D341Med (cell line): ENCODE results near the gene RPRD2.
"Not testable (repeated sequence)": the region's sequence is repeated elsewhere in the genome, so short reads cannot be mapped to it uniquely, and the experiment has no call there.

Experiments used
- DNase-seq: peaks from one replicate; pipeline ENCODE4 v3.0.0; 2012; ENCODE audit warnings: low spot score

RPRD2 gene

GRCh38 chr1:150363426-150364230 lies at the start of gene RPRD2:
TSS of gene RPRD2 (plus strand) at chr1:150364147. CDS start at chr1:150364715, 568 bp downstream.
- peak; percentile 98 for DNase-seq

- DNase-seq, result not testable (repeated sequence)
Observed at GRCh38 chr1:150314691-150315090, 49.3 kb upstream of the RPRD2 start.

- no peak for DNase-seq
Observed at GRCh38 chr1:150320667-150320978, 43.3 kb upstream of the RPRD2 start.

GRCh38 chr1:150321826-150322166 lies 42.2 kb upstream of the RPRD2 start:
- DNase-seq, result no peak

GRCh38 chr1:150322310-150322709 lies 41.6 kb upstream of the RPRD2 start:
- DNase-seq, result no peak

GRCh38 chr1:150332651-150333290 lies 31.2 kb upstream of the RPRD2 start:
- no peak for DNase-seq

- DNase-seq, result peak; percentile 70
Observed at GRCh38 chr1:150346316-150346715, 17.6 kb upstream of the RPRD2 start.

GRCh38 chr1:150352866-150353265 lies 11.1 kb upstream of the RPRD2 start:
- DNase-seq, result no peak

GRCh38 chr1:150362721-150363425 lies 1.1 kb upstream of the RPRD2 start:
- no peak for DNase-seq

GRCh38 chr1:150364231-150365003 lies 470 bp downstream of the RPRD2 start:
- peak; percentile 87 for DNase-seq

- no peak for DNase-seq
Observed at GRCh38 chr1:150365941-150366340, 2.0 kb downstream of the RPRD2 start.

- DNase-seq, result no peak
Observed at GRCh38 chr1:150366416-150367296, 2.7 kb downstream of the RPRD2 start.

- no peak for DNase-seq
Observed at GRCh38 chr1:150371110-150371509, 7.2 kb downstream of the RPRD2 start.

- peak; percentile 39 for DNase-seq
Observed at GRCh38 chr1:150372580-150372979, 8.6 kb downstream of the RPRD2 start.

- no peak for DNase-seq
Observed at GRCh38 chr1:150376110-150376509, 12.2 kb downstream of the RPRD2 start.

- no peak for DNase-seq
Observed at GRCh38 chr1:150383631-150384324, 19.8 kb downstream of the RPRD2 start.

GRCh38 chr1:150385537-150386445 lies 21.8 kb downstream of the RPRD2 start:
- no peak for DNase-seq

- no peak for DNase-seq
Observed at GRCh38 chr1:150386592-150386991, 22.6 kb downstream of the RPRD2 start.

- DNase-seq, result no peak
Observed at GRCh38 chr1:150387200-150387599, 23.3 kb downstream of the RPRD2 start.

- no peak for DNase-seq
Observed at GRCh38 chr1:150388241-150388640, 24.3 kb downstream of the RPRD2 start.
